GM21528 (cell line): ENCODE results near the gene ZBTB16.

Experiments used
- ATAC-seq: cut with Tn5 transposase; IDR thresholded peaks from one replicate; pipeline ENCODE4 v1.9.1; 2021; ENCODE audit warnings: mild to moderate bottlenecking, moderate library complexity; ENCODE audit not compliant: unreplicated experiment, low FRiP score

Gene ZBTB16

GRCh38 chr11:114124601-114125144, 65.2 kb downstream of the ZBTB16 start:
- no peak for ATAC-seq

DNA sequence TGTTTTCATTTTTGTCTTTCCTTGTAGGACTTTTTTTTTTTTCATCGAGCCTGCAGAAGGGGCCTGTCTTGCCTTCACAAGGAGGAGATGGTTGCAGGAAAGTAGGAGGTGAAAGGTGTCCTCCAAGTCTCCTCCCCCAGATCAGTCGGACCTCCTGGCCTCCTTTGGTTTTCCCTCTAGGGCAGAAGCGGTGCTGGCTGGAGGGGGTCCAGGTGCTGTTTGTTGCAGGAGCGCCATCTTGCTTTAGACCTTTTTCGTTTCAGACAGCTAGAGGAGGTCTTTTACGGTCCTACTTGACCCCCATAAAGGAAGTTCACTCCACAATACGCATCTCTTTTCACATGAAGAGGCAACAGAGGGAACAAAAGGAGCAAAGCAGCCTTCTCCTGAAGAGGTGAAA, 66.0 kb downstream of the ZBTB16 start:
- ATAC-seq, result no peak

GRCh38 chr11:114125959-114126358, 66.4 kb downstream of the ZBTB16 start:
- ATAC-seq, result no peak

DNA sequence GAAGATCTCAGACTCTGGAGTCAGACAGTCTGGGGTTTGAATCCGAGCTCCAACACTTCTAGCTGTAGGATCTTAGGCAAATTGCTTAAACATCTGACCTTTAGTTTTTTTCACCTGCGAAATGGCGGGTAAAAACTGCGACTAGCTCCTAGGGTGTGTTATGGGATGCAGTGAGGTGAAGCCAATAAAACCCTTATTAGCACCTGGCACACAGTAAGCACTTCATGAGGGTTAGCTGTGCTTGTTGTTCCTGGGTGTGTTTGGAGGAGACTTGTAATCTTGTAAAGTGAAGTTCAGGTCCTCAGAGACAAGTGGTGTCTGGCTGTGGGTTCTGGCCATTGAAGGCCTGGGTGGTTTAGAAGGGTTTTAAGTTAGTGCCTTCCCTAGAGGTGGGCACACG, 68.9 kb downstream of the ZBTB16 start:
- ATAC-seq, result no peak

- ATAC-seq, result no peak
Observed at GRCh38 chr11:114129142-114129541, 69.6 kb downstream of the ZBTB16 start.

DNA sequence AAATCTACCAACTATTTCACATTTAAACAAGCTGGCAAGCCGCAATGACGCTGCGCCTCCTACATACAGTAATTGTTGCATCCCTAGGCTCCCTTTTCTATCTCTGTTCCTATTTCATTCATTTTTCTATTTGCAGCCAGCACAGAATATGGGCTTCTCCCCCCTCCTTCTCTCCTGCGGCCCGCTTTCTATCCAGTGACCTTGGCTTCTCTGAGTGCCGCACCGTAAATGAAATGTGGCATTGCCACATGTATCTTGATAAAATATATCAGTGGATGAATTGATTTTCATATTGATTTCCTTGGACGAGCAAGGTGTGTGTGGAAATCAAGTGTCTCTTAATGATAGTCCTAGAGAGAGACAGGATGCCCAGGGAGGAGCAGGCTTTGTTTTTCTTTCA, 70.2 kb downstream of the ZBTB16 start:
- ATAC-seq, result no peak

DNA sequence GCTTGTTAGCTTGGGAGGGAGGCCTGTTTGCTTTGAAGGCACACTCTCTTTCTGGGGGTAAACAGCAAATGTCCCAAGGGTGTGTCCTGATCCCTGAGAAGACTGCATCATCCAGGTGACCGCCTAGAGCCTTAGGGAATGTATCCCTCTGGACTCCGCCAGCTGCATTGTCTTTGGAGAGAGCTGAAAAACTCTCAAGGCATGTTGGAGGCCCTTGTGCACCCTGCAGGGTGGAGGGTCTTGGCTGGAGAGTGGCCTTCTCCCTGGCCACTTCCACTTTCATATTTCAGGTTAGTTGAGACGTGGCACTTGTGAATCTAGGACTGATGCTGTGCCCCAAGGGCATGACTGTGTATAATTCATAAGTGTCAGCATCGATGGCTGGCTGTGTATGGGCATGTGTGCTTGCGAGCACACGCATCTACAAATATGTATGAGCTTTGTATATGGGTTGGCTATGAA, 70.6 kb downstream of the ZBTB16 start:
- no peak for ATAC-seq

GRCh38 chr11:114130629-114131277, 71.2 kb downstream of the ZBTB16 start:
- ATAC-seq, result no peak

DNA sequence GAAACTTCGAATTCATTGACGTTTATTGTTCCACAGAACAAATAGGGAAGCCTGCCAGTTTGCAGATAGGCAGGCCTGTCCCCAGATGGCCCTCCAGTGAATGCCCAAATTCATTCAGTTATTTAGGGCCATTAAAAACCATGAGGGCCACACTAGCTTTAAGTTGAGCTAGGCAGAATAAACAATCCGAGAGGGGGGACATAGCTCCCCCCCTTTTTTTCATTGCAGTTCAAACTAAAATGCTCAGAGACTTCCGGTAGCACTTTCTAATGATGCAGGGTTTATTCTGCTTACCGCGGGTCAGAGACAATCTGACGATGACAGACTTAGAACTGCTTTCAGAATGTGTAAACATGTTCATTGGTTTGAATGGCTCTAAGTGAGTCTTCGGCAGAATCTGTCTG, 72.0 kb downstream of the ZBTB16 start:
- no peak for ATAC-seq

DNA sequence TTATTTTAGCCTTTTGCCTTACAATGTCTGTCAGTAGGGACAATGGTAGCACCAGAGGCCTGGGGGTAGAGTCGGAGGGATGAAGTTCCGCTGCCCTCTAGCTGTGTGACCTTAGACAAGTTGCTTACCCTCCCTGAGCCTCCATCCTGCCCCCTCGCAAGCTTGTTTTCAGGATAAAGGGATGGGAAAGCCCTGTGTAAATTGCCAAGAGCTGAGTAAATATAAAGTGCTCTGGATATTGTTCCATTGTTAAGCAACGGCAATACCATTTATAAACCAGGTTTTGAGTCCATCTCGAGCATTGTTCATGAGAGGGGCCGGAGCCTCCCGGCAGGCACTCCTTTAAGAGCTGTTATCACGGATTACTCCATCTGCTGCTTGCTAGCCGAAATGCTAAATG, 72.9 kb downstream of the ZBTB16 start:
- no peak for ATAC-seq

DNA sequence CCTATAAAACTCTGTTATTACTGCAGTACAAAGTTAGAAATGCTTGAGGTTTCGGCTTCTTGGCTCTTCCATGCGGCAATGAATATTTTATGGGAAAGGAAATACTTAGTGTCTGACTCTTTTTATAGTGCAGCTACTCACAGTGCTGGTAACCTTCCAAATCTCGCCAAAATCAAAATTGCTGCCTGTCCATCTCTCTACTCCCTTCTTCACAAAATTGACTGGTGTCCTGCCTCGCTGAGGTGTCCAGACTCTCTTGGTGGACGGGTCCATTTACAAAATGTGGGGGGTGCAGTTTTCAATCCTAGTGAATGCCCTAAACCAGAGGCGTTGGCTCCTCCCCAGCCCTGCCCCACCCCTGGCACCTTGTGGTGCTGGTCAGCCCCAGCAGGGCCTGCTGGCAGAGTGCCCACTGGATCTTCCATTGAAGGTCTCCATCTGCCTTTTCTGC, 73.5 kb downstream of the ZBTB16 start:
- ATAC-seq, result no peak

- ATAC-seq, result no peak
Observed at GRCh38 chr11:114133548-114134329, 74.2 kb downstream of the ZBTB16 start.

DNA sequence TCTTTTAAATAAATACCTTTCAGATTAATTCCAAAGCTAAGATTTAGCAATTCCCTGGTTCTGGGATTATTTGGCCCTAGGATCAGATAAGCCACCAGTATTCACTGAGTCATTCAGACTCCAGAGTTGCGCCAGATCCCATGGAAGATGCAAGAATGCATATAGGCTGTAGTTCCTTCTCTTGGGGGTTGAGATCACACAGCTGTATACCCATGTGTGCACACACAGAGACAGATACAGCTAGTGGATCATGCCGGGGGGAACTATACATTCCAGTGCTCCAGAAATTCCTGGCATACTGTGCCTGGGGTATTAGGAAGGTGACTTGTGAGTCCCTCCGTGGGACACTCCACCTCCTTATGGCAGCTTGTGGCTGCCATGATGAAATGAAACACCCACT, 75.4 kb downstream of the ZBTB16 start:
- ATAC-seq, result no peak

GRCh38 chr11:114135737-114136151, 76.2 kb downstream of the ZBTB16 start:
- ATAC-seq, result no peak

DNA sequence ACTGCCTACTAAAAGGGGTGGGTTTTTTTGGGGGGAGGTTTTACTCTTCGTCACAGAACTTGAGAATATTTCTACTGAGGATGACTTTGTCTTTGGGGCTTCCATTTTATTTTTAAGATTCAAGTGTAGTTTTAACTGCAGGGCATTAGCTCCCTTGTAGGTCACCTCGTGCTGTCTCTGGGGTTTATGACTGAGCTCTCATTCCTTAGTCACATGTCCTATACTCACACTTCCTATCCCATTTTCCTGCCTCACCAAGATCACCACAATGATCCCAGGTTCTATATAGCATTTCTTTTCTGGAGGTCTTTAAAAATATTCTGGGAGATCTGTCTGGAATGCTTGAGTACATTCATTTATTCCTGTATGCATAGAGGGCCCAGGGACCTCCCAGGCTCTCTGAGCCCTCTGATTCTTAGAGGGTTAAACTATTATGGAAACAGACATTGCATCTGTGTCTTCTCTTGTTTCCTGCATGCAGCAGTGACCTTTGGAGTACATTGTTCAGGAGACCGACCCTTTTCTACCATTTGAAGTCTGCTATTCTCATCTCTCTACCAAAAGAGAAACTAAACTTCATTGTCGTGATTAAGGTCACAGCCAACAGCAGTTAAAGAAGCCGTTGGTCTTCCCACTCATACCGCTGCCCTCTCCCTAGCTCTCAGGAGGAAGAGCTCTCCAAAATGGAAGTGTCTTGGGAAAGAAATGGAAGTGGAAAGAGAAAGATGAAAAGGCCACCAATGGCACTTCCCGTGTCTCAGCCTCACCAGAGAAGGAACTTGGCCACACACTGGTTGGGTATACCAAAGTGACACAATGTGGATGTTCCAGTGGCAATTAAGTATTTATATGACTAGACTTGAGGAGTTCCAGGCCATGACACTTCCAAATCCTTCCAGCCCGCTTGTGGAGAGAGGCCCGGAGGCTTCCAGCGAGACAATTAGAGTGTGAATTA, 77.5 kb downstream of the ZBTB16 start:
- no peak for ATAC-seq

- no peak for ATAC-seq
Observed at GRCh38 chr11:114137838-114138237, 78.3 kb downstream of the ZBTB16 start.

DNA sequence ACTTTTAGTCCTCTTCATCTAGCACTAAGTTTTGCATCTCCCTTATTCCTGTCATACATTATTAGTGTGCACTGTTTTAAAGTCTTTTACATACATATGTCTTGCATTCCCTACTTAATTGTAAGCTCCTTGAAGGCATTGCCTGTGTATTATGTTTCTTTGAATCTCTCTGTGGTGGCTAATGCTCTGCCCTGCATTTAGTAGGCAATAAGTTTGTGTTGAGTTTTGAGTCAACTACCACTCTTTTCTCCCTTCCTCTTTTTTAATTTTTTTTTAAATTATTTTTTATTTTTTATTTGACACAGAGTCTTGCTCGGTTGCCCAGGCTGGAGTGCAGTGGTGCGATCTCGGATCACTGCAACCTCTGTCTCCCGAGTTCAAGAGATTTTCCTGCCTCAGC, 78.9 kb downstream of the ZBTB16 start:
- ATAC-seq, result no peak

DNA sequence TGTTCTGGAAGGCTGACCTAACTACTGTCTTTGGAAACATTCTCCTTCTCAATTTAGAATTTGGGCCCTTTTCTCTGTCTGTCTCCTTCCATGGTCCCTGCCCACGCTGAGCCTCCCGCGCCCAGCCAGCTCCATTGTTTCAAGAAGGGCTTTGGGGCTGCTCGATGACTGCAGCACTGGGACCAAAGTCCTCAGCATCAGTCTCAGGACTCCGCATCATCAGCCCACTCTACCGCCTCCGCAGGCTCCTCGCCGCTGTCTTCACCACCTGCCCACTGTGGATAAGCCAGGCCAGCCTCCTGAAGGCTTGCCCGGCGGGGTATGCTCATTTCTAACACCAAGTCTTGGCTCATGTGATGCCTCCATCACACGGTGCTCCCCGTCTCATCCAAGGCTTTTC, 81.3 kb downstream of the ZBTB16 start:
- ATAC-seq, result no peak

DNA sequence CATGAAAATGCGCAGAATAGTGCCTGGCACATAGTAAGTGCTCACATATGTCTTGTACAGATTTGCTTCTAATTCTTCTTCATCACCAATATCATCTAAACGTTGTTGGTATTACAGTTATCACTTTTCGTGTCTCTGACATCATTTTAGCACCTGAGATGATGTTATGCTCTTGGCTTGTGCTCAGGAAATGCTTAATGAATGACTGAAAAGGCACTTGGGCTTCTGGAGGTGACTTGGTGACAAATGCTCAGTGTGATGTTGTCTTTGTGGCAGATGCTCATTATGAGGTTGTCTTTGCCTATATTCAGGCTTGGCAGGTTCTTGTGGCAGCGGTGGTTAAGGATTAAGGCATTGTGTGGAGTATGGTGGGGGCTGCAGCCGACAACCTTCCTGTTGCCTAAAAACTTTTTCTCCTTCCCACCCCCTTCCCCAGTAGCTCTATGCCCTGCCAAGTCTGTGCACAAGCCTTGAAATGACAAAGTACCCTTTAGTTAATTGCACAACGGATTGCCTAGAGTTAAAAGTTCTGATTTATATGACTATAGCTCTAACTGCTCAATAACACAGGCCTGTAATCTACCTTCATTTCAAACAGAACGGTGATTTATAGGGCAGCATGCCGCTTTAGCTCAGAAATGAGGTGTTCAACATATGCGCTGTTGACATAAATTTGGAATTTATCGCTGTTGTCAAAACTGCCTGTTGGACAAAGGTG, 82.5 kb downstream of the ZBTB16 start:
- no peak for ATAC-seq

DNA sequence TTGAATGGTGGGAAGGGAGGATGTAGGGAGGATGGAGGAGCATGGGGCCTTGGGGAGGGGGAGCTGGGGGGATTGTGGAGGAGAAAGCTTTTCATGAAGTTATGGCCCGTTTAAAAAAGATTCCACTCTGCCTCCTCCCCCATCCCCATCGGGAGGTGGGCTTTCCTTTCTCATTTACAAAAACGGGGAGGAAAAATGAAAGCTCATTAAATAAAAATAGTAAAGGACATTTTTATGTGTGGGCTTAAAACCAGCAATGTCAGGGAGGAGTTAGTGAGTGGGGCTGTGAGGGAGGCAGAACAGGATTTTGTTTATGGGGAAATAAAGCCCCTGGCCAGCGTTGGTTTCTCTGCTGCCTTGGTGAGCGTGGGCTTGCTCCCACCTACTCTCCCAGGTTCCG, 83.2 kb downstream of the ZBTB16 start:
- no peak for ATAC-seq
